GM21367 (cell line): ENCODE results near the gene ST6GAL1.
"Not testable (repeated sequence)": the region's sequence is repeated elsewhere in the genome, so short reads cannot be mapped to it uniquely, and the experiment has no call there.

ENCODE experiments used
- ATAC-seq: cut with Tn5 transposase; IDR thresholded peaks from one replicate; pipeline ENCODE4 v1.9.1; 2021; ENCODE audit not compliant: unreplicated experiment

The ST6GAL1 gene

GRCh38 chr3:186930143-186930640, at the start of gene ST6GAL1:
Gene ST6GAL1, plus strand, starts transcription at chr3:186930526. Its CDS starts 112,178 bp downstream, at chr3:187042704.
- peak; percentile 60 for ATAC-seq

- ATAC-seq = no peak
These were observed 48.2 kb upstream of the ST6GAL1 start for GRCh38 chr3:186882150-186882524.

GRCh38 chr3:186882881-186883685, 47.2 kb upstream of the ST6GAL1 start:
- ATAC-seq = no peak

- no peak for ATAC-seq
These were observed 46.7 kb upstream of the ST6GAL1 start for GRCh38 chr3:186883686-186884058.

- ATAC-seq = not testable (repeated sequence)
These were observed 45.5 kb upstream of the ST6GAL1 start for GRCh38 chr3:186884868-186885267.

- no peak for ATAC-seq
These were observed 43.9 kb upstream of the ST6GAL1 start for GRCh38 chr3:186886202-186886981.

GRCh38 chr3:186887507-186887938, 42.8 kb upstream of the ST6GAL1 start:
- ATAC-seq = not testable (repeated sequence)

GRCh38 chr3:186888569-186888968, 41.8 kb upstream of the ST6GAL1 start:
- ATAC-seq = no peak

- ATAC-seq = not testable (repeated sequence)
These were observed 40.6 kb upstream of the ST6GAL1 start for GRCh38 chr3:186889698-186890097.

- no peak for ATAC-seq
These were observed 39.4 kb upstream of the ST6GAL1 start for GRCh38 chr3:186890911-186891310.

- not testable (repeated sequence) for ATAC-seq
These were observed 37.3 kb upstream of the ST6GAL1 start for GRCh38 chr3:186893071-186893470.

GRCh38 chr3:186895406-186895805, 34.9 kb upstream of the ST6GAL1 start:
- ATAC-seq = no peak

GRCh38 chr3:186896006-186896405, 34.3 kb upstream of the ST6GAL1 start:
- ATAC-seq = no peak

- no peak for ATAC-seq
These were observed 33.5 kb upstream of the ST6GAL1 start for GRCh38 chr3:186896875-186897274.

GRCh38 chr3:186901135-186901734, 29.1 kb upstream of the ST6GAL1 start:
- no peak for ATAC-seq

GRCh38 chr3:186902154-186902553, 28.2 kb upstream of the ST6GAL1 start:
- no peak for ATAC-seq

- no peak for ATAC-seq
These were observed 27.6 kb upstream of the ST6GAL1 start for GRCh38 chr3:186902713-186903112.

- ATAC-seq = not testable (repeated sequence)
These were observed 26.6 kb upstream of the ST6GAL1 start for GRCh38 chr3:186903676-186904075.

GRCh38 chr3:186907075-186907474, 23.3 kb upstream of the ST6GAL1 start:
- not testable (repeated sequence) for ATAC-seq

- no peak for ATAC-seq
These were observed 21.1 kb upstream of the ST6GAL1 start for GRCh38 chr3:186909078-186909853.
